ENCODE measurements around the gene INPP5A. TPM values are rescaled to one million over a fixed set of nuclear protein-coding genes. Genes with fewer than 3 reads are reported as not detected.

The INPP5A gene
- total RNA-seq, 4 donors from 2014 or later: 16.9 to 58.2 (median 29.5) TPM

- H3K9me3 ChIP-seq: no peaks in the 10 kb centered on the region
- 74 to 75% methylated on average over 10 to 11 of the region's 13 CpGs for WGBS, 2 donors
- H3K4me3 ChIP-seq: no peak overlapping the region
- no peak overlapping the region for H3K27ac ChIP-seq
- TF ChIP-seq CTCF (IDR thresholded peaks at IDR 0.05): no peak
- TF ChIP-seq POLR2A (IDR thresholded peaks at IDR 0.05): no peak
- intact Hi-C loops (cut with DNase I): no loop called here
- peaks cover 0 to 9% (median 0%) of the 10 kb centered on the region in 4 donors for H3K27me3 ChIP-seq
- DNase-seq: no peak
- peaks cover 0 to 53% (median 2%) of the 10 kb centered on the region in 3 donors for H3K4me1 ChIP-seq
- no peaks in the 10 kb centered on the region for H3K36me3 ChIP-seq
Measured at GRCh38 chr10:132496360-132497062, 41.1 kb upstream of the INPP5A start.

- Histone ChIP-seq H3K4me3 (no peak overlapping the region), H3K4me1 (peaks cover 0 to 50% (median 2%) of the 10 kb centered on the region in 3 donors), H3K36me3 (no peaks in the 10 kb centered on the region), H3K9me3 (no peaks in the 10 kb centered on the region), H3K27ac (no peak overlapping the region), H3K27me3 (peaks cover 0 to 13% (median 0%) of the 10 kb centered on the region in 4 donors)
- no peak for DNase-seq
- WGBS, 2 donors: 65% methylated on average over 13 of the region's 30 CpGs; no CpG with 5 or more reads in 1 of the 2 donors
- no peak for TF ChIP-seq CTCF (IDR thresholded peaks at IDR 0.05)
- no peak for TF ChIP-seq POLR2A (IDR thresholded peaks at IDR 0.05)
- intact Hi-C loops (cut with DNase I): no loop called here
Measured at GRCh38 chr10:132497063-132497680, 40.4 kb upstream of the INPP5A start.

- Histone ChIP-seq H3K27me3 (peaks cover 0 to 15% (median 0%) of the 10 kb centered on the region in 4 donors), H3K36me3 (no peaks in the 10 kb centered on the region), H3K4me1 (peaks cover 0 to 41% (median under 1%) of the 10 kb centered on the region in 3 donors), H3K9me3 (no peaks in the 10 kb centered on the region), H3K4me3 (no peak overlapping the region), H3K27ac (no peak overlapping the region)
- WGBS, 2 donors: 40 to 82% methylated on average over 1 to 10 of the region's 17 CpGs
- no peak for DNase-seq
- TF ChIP-seq CTCF (IDR thresholded peaks at IDR 0.05) (no peak), POLR2A (IDR thresholded peaks at IDR 0.05) (no peak)
- intact Hi-C loops (cut with DNase I): no loop called here
Measured at GRCh38 chr10:132497861-132498561, 39.6 kb upstream of the INPP5A start.

GRCh38 chr10:132498562-132499366, 38.8 kb upstream of the INPP5A start:
- no peaks in the 10 kb centered on the region for H3K36me3 ChIP-seq
- H3K4me1 ChIP-seq: peaks cover 0 to 35% (median 0%) of the 10 kb centered on the region in 3 donors
- no peak overlapping the region for H3K4me3 ChIP-seq
- intact Hi-C loops (cut with DNase I): no loop called here
- H3K27me3 ChIP-seq: peaks cover 0 to 15% (median 0%) of the 10 kb centered on the region in 4 donors
- no peak overlapping the region for H3K27ac ChIP-seq
- 67 to 95% methylated on average over 12 to 13 of the region's 15 CpGs for WGBS, 2 donors
- no peak for TF ChIP-seq CTCF (IDR thresholded peaks at IDR 0.05)
- TF ChIP-seq POLR2A (IDR thresholded peaks at IDR 0.05): no peak
- DNase-seq: no peak
- H3K9me3 ChIP-seq: no peaks in the 10 kb centered on the region
